Non-pigmented ciliary epithelial cell (primary cell): ENCODE measurements around the gene MRE11.
"Not testable (repeated sequence)": the region's sequence is repeated elsewhere in the genome, so short reads cannot be mapped to it uniquely, and the experiment has no call there.

Experiments used
- DNase-seq: peaks from one replicate; pipeline ENCODE4 v3.0.0-alpha.2; 2010; ENCODE audit warnings: low read depth

MRE11 gene

DNA sequence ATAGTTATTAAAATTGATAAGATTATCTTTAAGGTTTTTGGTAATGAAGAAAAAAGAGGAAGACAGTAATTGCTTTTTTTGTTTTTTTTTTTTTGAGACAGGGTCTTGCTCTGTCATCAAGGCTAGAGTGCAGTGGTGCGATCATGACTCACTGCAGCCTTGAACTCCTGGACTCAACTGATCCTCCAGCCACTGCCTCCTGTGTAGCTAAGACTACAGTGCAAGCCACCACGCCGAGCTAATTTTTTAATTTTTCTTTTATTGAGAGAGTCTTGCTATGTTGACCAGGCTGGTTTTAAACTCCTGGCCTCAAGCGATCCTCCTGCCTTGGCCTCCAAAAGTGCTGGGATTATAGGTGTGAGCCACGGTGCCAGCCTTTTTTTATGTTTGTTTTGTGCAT is 12.9 kb upstream of the MRE11 start:
- DNase-seq: not testable (repeated sequence)

- DNase-seq: peak; percentile 41
Observed at GRCh38 chr11:94504689-94505293, 11.1 kb upstream of the MRE11 start.

GRCh38 chr11:94501522-94501921 is 7.9 kb upstream of the MRE11 start:
- DNase-seq: no peak

DNA sequence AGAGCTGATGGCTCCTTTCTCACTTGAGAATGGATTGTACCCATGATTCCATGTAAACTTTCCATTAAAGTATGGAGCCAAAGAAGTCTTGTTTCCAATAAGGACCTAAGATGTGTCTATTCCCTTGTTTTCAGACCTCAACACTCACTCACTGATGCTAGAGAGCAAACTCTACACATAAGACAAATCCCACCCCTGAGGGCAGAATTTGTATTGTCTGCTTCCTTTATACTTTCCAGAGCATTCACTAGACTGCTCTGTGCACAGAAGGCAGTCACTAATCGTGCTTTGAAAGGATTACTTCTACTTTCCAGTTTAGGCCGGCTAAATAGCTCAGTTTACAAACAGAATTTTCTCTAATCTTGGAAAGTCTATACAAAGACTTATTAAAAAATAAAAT is 6.5 kb upstream of the MRE11 start:
- no peak for DNase-seq

DNA sequence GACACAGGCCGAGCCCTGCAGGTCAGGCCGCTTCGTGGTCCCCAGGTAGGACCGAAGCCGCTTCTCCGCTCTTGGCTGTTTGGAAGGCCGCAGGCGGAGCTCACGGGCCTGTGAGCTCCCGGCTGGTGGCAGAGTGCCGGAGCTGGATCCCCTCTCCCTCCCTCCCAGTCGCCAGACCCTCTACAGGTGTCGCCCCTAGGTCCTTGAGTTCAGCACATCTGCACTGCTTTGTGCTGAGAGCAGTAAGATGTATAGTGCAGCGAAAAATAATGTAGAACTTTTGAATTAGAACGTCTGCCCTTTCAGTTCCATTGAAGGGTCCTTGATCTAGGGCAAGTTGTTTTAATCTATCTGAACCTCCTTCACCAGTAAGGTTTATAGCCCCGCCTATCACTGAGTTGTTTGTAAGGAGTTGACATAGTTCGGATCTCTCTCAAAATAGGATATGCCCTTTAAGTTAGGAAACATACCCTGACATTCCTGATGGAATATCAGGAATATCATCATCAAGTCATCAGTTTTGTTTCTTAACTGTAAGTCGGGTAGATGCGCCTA is 559 bp upstream of the MRE11 start:
- no peak for DNase-seq

DNA sequence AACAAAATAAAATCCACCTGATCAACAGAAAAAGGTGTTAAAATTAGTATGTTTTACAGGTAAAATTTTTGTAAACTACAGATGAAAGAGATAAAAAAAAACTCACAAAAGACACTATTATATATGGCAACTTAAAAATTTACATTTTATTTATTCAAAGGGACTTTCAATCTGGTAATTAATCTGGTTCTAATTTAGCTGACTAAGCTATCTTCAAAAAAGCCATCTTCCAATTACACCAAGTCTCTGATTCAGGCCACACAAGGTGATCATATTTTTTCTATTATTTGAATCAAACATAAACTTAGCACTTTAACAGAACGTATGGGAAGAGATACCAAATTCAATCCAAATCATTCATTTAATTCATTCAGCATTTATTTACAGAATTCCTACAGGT is 7.6 kb downstream of the MRE11 start:
- no peak for DNase-seq

- no peak for DNase-seq
Observed at GRCh38 chr11:94481342-94481741, 12.3 kb downstream of the MRE11 start.

- DNase-seq: no peak
Observed at GRCh38 chr11:94477624-94478023, 16.0 kb downstream of the MRE11 start.

DNA sequence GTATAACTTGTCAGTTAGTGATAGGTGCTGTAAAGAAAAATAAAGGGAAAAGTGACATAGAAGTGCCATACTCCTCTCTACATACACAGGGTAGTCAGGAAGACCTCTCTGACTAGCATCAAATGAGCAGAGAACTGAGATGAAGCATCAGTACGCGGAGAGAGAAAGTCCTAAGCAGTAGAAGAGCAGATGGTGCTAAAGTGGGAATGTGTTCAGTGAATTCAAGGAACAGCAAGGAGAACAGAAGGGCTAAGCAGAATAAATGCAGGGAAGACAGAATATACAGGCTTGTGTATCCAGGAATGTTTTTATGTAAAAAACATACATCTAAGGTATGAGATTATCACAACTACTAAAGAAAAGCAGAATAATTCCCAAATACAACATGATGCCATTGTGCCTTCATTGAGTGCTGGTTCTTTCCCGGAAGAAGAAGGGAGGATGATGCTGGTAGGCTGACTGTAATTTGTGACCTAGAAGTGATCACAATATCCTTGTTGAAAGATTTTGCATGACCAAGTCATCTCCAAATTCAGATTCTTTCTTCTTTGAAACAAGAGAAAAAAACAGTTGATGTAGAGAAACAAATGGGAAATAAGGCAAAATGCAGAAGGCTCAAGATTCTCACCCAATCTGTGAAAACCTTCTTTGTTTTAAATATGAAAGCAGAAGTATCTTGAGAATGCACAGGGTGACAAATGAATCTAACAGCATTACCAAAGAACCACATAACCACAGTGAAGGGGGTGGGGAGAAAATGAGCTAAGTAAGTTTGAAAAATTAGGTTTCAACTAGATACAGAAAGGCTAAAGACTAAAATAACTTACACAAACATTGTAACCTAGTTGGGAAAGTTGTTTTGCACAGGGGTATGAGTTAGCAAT is 20.5 kb downstream of the MRE11 start:
- DNase-seq: no peak

DNA sequence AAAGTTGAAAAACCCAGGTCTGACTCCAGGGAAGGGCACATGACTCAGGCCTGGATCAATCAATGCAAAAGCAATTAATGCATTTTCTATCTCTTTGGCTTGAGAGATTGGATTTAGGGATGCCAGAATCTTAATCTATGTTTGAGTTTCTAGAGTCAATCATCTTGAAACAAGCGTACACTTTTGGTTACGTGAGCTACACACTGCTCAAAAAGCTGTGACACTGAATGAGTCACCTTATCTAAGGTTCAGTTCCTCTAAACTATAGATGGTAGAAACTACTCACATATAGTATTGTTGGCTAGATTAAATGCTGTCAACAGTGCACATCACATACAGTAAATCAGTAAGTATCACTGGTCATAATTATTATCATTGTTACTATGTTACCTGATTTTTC is 24.2 kb downstream of the MRE11 start:
- DNase-seq: no peak

DNA sequence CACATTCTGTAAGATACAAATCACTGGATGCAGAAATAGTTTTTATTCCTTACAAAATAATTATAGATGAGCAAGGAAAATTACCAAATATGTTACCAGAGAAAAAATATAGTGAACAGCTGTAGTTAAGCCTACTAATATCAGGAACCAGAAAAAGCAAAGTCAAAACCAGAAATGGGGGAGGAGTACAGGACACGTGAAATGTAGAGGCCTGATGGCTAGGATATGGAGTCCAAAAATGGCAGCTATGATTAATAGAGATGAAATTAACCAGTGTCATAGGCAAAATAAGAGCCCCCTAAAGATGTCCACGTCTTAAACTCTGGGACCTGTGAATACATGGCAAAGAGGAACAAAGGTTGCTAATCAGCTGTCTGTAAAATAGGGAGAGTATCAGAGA is 34.1 kb downstream of the MRE11 start:
- no peak for DNase-seq

DNA sequence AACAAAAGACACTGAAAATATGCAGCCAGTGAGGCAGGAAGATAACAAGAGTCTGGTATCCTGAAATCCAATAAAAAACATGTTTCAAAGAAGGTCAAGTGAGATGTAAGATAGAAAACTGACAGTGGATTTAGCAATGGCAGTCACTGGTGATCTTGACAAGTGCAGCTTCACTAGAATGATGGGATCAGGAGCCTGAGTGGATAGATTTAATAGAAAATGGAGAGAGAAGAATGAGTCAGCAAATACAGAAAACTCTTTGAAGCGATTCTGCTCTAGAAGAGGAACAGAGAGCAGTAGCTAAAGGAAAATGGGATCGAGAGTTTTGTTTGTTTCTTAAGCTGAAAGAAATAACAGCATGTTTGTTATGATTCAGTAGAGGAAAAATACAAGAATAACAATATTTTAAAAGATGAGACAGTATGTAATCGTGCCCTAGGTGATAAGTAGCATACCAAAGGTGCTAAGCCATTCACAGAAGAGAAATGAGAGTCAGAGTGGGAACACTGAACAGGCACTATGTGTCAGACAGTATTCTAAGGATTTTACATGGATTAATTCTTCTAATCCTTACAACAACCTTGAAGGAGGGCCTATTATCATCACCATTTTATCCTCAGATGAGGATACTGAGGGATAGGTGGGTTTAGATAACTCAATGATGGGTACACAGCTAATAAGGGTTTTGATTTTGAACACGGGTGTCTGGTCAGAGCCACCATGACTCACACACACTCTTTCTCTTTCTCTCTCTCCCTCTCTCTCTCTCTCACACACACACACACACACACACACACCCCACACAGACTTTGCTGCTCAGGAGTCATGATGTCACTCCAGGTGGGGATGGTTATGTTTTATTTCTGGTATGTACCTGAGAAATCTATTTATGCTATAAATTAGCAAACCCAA is 36.3 kb downstream of the MRE11 start:
- no peak for DNase-seq

DNA sequence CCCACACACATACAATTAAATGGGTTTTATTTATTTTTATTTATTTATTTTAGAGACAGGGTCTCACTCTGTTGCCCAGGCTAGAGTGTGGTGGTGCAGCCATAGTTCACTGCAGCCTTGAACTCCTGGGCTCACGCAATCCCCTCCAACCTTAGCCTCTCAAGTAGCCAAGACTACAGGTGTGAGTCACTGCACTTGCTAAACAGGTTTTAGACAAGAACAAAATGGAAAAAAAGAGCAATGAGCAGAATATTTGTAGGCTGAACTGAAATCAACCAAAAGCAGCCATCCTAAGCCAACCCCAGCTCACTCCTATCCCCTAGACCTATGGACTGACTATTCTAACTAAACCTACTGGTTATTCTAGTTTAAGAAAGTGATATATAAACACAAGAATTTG is 37.8 kb downstream of the MRE11 start:
- DNase-seq: no peak

DNA sequence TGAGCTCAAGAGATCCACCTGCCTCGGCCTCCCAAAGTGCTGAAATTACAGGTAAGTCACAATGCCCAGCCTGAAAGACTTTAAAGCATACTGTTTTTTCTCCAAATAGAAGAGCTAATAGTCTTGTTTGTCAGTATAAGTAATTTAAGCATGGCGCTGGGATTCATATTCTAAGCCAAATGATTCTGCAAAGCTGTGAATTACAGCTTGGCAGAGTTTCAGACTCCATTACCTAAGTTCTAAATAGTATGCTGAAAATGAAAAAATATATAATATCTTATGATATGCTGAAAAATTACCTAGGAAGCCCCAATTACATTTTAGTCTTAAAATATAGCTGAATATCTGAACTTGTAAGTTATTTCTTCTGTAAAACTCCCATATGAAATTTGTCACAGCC is 39.3 kb downstream of the MRE11 start:
- no peak for DNase-seq

DNA sequence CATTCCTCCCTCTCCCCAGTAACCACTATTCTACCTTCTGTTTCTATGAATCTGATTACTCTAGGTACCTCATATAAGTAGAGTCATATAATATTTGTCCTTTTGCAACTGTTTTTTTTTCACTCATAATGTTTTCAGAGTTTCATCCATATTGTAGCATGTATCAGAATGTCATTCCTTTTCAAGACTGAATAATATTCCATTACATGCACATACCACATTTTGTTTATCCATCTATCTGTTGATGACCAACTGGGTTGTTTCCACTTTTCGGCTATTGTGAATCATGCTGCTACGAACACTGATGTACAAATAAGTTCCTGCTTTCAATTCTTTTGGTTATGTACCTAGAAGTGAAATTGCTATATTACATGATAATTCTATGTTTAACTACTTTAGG is 40.7 kb downstream of the MRE11 start:
- DNase-seq: no peak

- DNase-seq: no peak
Observed at GRCh38 chr11:94450048-94450447, 43.6 kb downstream of the MRE11 start.

- no peak for DNase-seq
Observed at GRCh38 chr11:94449437-94449836, 44.2 kb downstream of the MRE11 start.

DNA sequence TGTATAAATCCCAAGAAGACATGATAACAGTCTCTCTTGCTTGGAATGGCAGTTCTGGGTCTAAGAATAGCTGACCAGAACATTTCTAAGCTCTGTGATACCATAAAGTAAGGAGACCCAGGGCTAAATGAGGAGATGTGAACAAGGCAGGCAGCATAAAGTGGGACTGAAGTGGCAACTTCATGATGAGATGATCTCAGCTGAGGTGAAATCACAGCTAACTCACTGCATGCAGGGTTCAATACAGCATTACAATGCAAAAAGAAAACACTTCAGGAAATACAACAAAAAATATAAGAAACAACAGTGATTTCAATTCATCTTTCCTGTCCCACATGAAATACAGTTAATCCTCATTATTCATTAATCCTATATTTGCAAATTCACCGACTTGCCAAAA is 44.6 kb downstream of the MRE11 start:
- no peak for DNase-seq

DNA sequence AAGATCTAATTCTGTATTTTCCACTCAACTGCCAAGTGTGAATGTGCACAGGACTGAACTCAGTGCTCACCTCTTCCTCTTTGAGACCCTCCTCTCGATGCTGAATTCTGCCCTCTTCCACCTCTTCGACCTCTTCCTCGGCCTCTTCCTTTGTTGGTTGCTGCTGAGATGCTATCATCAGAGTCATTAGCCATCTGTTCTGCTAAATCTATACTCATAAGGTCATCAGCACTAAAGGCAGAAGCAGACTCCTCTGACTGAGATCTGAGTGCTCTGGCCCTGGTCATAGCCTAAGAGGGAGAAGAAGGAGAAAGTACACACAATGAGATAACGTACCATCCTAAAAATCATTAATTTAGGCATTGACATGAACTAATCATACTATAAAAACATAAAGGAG is 46.5 kb downstream of the MRE11 start:
- DNase-seq: no peak

GRCh38 chr11:94445641-94446040 is 48.0 kb downstream of the MRE11 start:
- no peak for DNase-seq

- no peak for DNase-seq
Observed at GRCh38 chr11:94433049-94433448, 60.6 kb downstream of the MRE11 start.

GRCh38 chr11:94424662-94425061 is 69.0 kb downstream of the MRE11 start:
- no peak for DNase-seq
